ENCODE results near the gene WDR27.

GRCh38 chr6:169450097-169450496, 251.7 kb downstream of the WDR27 start:
- TF ChIP-seq CTCF (conservative IDR thresholded peaks at IDR 0.05; ENCODE audit: low read length) (no peak), EZH2phosphoT487 (IDR thresholded peaks at IDR 0.05; ENCODE audit: borderline replicate concordance, low read depth, low read length) (no peak)
